Stomach (tissue), 4 donors: ENCODE measurements around the gene STAB1.

Source experiments
- CTCF ChIP-seq, 7 experiments: fragments of 450-650 bp in 4 of 7; fragments of 200-600 bp in 3 of 7; sonication (generic) in 3 of 7; IDR thresholded peaks; one replicate each; pipeline ENCODE4 v1.5.1; 2016 to 2019; ENCODE audit warnings: antibody characterized with exemption in 7 of 7, control low read depth in 2 of 7, mild to moderate bottlenecking in 1 of 7
- POLR2A ChIP-seq, 4 donors: fragments of 450-650 bp; IDR thresholded peaks; one replicate each; pipeline ENCODE4 v1.6.1; 2016; ENCODE audit warnings: antibody characterized with exemption in 4 of 4, control low read depth in 2 of 4, mild to moderate bottlenecking in 1 of 4, moderate library complexity in 1 of 4

GRCh38 chr3:52479037-52479876 lies 15.9 kb upstream of the STAB1 start:
- TF ChIP-seq CTCF (IDR thresholded peaks at IDR 0.05) (no peak), POLR2A (IDR thresholded peaks at IDR 0.05) (no peak)
